Stimulated activated CD8-positive, alpha-beta memory T cell treated with anti-CD3 and anti-CD28 coated beads, Interleukin-4, amount 100 ng/mL, for 4 hours (primary cell): ENCODE results near the gene FAF2.

Experiments used
- DNase-seq, 2 donors: peaks; one replicate each; pipeline ENCODE4 v3.0.0-alpha.2; 2020; ENCODE audit warnings: low read depth in 2 of 2, low spot score in 1 of 2

The FAF2 gene

DNA sequence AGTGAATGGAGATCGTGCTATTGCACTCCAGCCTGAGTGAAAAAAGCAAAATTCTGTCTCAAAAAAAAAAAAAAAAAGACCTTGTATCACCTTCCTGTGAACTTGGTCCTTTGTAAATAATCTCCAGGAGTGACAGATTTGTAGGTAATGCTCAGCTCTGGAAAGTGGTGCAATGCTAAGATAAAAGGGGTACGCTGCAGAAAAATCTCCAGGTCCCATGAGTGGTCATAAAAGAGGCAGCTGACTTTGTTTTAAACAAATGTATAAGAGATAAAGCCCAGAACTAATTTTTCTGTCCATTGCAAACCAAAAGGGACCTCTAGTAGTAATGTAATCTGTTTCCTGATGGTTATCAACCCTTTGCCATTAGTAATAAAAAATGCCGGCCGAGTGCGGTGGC lies 55.3 kb downstream of the FAF2 start:
- no peak for DNase-seq

DNA sequence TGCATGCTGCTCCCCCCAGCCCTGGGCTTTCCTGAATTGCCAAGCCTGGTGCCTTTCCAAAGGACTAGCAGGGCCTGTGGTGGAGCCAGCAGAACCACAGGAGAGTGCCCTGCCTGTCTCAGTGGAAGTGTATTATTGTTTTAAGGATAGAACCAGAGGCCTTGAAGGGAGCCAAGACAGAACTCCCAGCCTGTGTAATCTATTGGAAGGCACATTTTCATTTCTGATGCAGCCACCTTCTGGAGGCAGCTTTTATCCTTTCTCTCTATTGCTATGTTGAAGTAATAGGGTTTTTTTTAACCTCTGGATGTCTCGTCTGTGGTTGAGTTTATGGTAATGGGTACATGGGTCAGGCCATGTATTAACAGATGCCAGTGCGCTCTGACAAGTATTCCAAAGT lies 59.7 kb downstream of the FAF2 start:
- no peak for DNase-seq

DNA sequence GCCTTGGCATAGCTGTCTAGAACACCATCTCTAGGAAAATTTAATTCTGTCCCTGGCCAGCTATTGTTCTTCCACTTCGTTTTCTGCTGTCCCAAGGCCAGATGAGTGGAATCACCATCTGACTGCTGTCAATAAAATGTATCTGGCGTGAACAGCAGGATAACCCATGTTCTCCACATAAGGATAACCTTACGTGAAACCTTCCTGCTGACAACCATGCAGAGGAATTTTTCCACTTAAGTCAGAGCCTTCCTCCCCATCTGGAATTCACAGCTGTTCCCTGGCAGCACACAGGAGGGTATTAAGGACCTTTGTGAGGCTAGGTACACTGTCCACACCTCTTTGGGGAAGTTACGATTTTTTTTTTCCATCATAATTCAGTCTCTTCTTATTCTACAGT lies 60.4 kb downstream of the FAF2 start:
- DNase-seq: no peak

- no peak for DNase-seq
These were observed 65.6 kb downstream of the FAF2 start for GRCh38 chr5:176513788-176514187.

DNA sequence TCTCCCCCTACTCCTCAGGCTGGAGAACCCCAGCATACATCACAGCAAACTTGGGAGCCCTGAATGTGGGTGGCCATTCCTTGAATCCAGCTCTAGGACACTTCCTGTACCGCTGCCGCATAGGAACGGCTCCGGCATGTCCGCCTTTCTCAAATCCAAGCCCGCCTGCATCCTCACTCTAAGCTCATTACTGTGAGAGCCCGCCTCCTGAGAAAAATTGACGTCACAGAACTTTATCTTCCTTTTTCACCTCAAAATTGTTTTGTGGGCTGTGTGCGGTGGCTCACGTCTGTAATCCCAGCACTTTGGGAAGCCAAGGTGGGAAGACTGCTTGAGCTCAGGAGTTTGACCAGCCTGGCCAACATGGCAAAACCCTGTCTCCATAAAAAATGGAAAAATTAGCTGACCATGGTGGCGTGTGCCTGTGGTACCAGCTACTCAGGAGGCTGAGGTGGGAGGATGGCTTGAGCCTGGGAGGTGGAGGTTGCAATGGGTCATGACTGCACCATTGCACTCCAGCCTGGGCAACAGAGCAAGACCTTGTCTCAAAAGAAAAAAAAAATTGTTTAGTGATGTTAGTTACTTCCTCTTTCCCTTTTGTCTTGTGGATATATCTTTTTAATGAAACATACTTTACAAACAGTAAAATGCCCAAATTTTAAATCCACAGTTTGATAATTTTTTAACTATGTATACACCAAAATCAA lies 66.2 kb downstream of the FAF2 start:
- no peak for DNase-seq

GRCh38 chr5:176515396-176515795 lies 67.2 kb downstream of the FAF2 start:
- no peak for DNase-seq

GRCh38 chr5:176517053-176517661 lies 69.0 kb downstream of the FAF2 start:
- DNase-seq: no peak

GRCh38 chr5:176519810-176520720 lies 71.9 kb downstream of the FAF2 start:
- no peak for DNase-seq

GRCh38 chr5:176521286-176521685 lies 73.1 kb downstream of the FAF2 start:
- no peak for DNase-seq

- no peak for DNase-seq
These were observed 73.6 kb downstream of the FAF2 start for GRCh38 chr5:176521699-176522263.

GRCh38 chr5:176524138-176524537 lies 76.0 kb downstream of the FAF2 start:
- DNase-seq: no peak

DNA sequence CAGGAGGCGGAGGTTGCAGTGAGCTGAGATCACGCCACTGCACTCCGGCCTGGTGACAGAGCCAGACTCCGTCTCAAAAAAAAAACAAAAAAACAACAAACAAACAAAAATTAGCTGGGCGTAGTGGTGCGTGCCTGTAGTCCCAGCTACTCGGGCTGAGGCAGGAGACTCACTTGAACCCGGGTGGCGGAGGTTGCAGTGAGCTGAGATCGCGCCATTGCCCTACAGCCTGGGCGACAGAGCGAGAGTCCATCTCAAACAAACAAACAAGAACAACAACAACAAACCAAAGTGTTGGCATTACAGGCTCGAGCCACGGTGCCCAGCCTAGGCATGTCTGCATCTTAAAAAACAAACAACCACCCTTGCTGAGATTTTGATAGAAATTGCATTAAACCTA lies 76.8 kb downstream of the FAF2 start:
- no peak for DNase-seq

DNA sequence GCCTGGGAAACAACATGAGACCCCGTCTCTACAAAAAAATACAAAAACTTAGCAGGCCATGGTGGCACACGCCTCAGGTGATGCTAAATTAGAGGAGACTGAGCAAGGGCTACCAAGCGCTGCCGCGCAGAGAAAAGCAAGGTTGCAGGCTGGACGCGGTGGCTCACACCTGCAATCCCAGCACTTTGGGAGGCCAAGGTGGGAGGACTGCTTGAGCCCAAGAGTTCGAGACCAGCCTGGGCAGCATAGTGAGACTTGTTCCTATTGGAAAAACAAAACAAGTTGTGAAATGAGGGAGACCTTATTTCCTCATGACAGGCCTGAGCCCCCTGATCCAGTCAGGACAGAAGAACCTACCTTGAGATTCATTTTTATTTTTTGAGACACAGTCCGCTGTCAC lies 77.5 kb downstream of the FAF2 start:
- no peak for DNase-seq

- no peak for DNase-seq
These were observed 78.3 kb downstream of the FAF2 start for GRCh38 chr5:176526462-176526861.

DNA sequence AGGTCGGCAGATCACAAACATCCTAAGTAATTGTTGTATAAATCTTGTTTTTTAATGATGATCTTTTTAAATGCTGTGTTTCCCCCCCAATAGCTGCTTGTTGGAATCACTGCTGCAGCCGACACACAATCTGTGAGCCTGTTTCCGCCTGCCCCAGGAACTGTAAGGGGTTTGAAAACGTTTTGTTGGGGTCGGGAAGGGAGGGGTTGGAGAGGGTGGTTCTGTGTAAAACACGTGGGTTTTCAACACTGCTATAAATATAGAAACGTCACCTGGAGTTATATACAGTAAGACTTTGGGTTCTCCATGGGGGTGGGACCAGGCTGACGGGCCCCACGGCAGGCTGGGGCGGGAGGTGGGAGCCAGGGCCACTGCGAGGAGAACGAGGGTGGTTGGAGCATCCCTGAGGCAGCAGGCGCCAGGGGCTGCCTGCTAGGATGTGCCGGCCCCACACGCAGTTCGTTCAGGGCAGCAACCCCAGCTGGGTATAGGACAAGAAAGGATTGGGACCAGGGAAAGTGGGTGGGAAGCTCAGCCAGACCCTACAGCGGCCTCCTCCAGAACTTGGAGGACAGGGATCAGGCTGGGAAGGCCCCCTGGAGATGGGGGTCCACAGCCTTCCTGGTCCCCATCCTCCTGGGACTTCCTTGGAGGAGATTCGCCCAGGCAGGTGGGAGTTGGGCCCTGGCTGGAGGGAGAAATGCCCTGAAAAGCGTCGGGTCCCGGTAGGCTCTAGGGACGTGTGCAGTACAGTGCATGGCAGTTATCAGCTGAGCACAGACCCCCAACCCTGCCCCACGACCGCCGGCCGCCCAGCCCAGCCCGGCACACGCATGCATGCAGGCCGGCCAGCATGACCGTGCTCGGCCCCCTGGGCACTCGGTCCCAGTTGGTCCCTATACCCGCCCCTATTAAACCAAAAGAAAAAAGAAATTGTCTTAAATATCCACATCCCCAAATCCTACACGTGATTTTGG lies 79.3 kb downstream of the FAF2 start:
- DNase-seq: no peak

DNA sequence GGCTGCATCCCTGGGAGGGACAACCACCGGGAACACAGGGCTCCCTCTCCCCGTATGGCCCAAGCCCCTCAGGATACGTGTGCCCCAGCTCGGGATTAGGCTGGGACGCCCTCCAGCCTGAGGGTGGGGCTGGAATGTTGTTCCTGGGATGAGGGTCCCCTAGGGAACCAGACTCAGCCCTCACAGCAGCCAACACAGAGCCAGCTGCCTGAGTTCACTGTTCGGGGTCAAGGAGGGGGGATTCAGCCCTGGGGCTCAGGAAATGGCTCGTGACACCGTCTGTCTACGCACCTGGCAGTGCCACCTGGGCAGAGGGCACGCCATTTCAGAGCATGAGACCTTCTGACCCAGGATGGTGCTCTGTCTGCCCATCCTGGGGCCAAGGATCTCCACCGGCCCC lies 80.1 kb downstream of the FAF2 start:
- DNase-seq: no peak

- DNase-seq: no peak
These were observed 80.6 kb downstream of the FAF2 start for GRCh38 chr5:176528761-176529115.

DNA sequence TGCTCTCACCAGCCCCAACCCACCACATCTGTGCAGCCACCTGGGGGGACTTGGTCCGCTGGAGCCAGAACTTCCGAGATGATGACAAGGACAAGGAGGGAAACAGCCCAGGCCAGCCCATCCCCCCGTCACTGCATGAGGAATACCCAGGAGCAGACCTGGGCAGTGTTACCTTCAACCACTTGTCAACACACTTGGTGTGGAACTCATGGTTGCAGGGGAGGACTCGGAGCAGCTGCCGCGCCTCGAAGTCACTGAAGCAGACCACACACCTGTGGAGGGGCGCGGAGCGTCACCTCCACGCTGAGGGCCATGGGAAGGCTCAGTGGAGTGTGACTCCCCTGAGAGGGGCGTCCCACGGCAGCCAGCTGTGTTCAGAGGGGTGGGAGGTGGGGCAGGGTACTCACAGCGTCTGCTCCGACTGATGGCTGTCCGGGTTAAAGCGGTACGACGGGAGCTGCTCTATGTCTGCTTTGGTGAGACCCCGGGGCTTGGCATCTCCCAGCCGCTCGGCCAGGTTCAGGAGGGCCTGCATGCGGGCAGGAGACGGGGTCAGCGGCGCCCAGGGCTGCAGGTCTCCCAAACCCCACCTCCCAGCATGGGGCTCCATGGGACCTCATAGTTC lies 81.0 kb downstream of the FAF2 start:
- DNase-seq: no peak

- DNase-seq: no peak
These were observed 81.6 kb downstream of the FAF2 start for GRCh38 chr5:176529741-176530141.

GRCh38 chr5:176530393-176530982 lies 82.3 kb downstream of the FAF2 start:
- DNase-seq: no peak
